Measurements from ENCODE around the gene SERINC4.
"Not testable (repeated sequence)": the region's sequence is repeated elsewhere in the genome, so short reads cannot be mapped to it uniquely, and the experiment has no call there.

The SERINC4 gene

DNA sequence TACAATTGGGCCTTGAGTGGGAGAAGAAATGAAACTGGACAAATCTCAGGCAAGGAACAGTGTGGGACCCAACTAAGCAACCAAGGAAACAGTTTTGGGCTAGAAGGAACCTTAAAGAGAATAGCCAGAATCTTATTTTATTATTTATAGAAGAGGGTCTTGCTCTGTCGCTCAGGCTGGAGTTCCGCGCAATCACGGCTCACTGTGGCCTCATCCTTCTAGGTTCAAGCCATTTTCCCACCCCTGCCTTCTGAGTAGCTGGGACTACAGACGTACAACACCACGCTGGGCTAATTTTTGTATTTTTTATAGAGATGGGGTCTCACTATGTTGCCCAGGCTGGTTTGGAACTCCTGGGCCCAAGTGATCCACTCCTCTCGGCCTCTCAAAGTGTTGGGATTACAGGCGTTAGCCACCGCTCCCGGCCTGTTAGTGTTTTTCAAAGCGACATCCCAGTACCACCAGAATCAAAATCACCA is 26.0 kb upstream of the SERINC4 start:
- TF ChIP-seq, protein P1, sequence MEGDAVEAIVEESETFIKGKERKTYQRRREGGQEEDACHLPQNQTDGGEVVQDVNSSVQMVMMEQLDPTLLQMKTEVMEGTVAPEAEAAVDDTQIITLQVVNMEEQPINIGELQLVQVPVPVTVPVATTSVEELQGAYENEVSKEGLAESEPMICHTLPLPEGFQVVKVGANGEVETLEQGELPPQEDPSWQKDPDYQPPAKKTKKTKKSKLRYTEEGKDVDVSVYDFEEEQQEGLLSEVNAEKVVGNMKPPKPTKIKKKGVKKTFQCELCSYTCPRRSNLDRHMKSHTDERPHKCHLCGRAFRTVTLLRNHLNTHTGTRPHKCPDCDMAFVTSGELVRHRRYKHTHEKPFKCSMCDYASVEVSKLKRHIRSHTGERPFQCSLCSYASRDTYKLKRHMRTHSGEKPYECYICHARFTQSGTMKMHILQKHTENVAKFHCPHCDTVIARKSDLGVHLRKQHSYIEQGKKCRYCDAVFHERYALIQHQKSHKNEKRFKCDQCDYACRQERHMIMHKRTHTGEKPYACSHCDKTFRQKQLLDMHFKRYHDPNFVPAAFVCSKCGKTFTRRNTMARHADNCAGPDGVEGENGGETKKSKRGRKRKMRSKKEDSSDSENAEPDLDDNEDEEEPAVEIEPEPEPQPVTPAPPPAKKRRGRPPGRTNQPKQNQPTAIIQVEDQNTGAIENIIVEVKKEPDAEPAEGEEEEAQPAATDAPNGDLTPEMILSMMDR (IDR thresholded peaks at IDR 0.05; ENCODE audit: low read depth, low read length): no peak
- H3K4me3 ChIP-seq (ENCODE audit: low read depth, low read length): peak overlapping the region; percentile 58
- no peak for DNase-seq (ENCODE audit: low read depth, low spot score)
- in situ Hi-C loops (cut with HindIII; ENCODE audit: low sequenced_read_pairs): no loop called here

DNA sequence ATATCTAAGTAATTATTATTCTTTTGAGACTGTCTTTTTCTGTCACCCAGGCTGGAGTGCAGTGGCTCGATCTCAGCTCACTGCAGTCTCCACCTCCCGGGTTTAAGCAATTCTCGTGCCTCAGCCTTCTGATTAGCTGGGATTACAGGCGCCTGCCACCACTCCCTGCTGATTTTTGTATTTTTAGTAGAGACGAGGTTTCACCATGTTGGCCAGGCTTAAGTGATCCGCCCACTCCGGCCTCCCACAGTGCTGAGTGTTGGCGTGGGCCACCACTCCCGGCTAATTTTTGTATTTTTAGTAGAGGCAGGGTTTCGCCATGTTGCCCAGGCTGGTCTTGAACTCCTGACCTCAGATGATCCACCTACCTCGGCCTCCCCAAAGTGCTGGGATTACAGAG is 25.3 kb upstream of the SERINC4 start:
- H3K4me3 ChIP-seq (ENCODE audit: low read depth, low read length); in situ Hi-C loops (cut with HindIII; ENCODE audit: low sequenced_read_pairs); DNase-seq (ENCODE audit: low read depth, low spot score): not testable (repeated sequence)

DNA sequence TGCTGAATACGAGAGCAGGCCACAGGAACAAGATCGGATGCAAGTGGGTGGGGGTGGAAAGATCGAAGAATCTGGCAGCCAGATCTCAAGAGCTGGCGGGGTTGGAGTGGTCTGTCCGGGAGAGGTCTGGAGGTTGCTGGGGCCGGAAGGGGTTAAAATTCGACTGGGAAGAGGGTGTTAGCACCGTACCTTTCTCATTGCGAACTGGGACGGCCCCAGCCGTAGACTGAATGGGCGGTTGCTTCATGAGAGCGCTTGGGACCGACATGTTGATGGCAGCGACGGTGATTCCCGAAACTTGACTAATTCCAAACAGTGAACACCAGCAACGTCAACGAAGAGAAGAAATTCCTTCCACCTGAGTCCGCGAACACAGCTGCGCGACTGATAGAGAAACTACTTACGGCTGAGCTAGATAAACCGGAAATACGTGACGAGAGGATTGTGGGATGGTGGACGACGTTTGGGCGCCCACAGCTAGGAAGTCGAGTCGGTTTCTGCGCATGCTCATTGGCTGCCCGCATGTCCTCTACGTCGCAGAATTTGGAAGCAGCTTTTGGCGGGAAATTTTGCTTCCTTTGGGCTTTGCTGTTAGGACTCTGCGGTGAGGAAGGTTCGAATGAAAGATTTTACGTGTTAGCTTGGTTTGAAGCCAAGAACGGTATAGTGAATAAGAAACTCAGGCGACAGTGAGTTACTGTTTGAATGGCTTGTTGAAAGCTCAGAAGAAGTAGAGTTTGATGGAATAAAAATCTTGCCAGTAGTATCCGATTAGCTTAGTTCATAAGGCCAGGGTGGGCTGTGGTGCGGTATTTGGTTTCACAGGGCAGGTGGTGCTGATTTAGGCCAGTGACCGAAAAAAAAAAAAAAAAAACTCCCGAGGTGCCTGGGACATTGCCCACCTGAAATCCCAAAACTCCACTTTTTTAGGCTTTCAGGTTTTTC is 24.6 kb upstream of the SERINC4 start, which contains the start of gene MFAP1:
MFAP1 (minus strand) TSS at position 389 of the 945 bp plus-strand sequence; CDS start at position 268, 121 bp downstream.
- in situ Hi-C loops (cut with HindIII; ENCODE audit: low sequenced_read_pairs): no loop called here
- H3K4me3 ChIP-seq (ENCODE audit: low read depth, low read length): peak within 1 kb of the TSS; percentile 77
- peak; percentile 97 for DNase-seq (ENCODE audit: low read depth, low spot score)
- TF ChIP-seq, protein P1 (IDR thresholded peaks at IDR 0.05; ENCODE audit: low read depth, low read length): no peak

DNA sequence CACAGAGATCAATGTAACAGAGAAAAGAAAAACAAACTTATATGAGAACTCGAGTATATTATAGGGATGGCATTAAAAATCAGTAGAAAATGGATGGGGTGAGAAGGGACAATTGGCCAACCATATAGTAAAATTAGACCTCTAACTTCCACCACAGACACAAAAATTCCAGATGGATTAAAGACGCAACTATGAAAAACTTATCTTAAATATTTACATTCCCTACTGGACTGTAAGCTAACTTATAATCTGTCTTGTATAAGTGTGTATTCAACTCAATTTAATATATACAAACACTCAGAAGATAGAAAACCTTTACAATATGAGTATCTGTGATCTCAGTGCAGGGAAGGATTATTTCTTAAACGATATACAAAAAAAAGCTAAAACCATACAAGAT is 21.5 kb upstream of the SERINC4 start:
- in situ Hi-C loops (cut with HindIII; ENCODE audit: low sequenced_read_pairs): no loop called here
- no peak for DNase-seq (ENCODE audit: low read depth, low spot score)
- TF ChIP-seq, protein P1 (IDR thresholded peaks at IDR 0.05; ENCODE audit: low read depth, low read length): no peak
- no peak overlapping the region for H3K4me3 ChIP-seq (ENCODE audit: low read depth, low read length)

DNA sequence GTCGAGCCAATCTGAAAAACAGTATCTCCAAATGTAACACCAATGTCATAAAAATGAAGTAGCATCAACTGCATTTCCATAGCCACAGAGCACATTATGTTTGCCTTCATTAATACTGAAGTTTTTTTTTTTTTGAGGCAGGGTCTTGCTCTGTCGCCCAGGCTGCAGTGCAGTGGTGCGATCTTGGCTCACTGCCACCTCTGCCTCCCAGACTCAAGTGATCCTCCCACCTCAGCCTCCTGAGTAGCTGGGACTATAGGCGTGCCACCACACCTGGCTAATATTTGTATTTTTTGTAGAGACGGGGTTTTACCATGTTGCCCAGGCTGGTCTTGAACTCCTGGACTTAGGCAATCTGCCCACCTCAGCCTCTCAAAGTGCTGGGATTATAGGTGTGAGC is 15.0 kb upstream of the SERINC4 start:
- in situ Hi-C loops (cut with HindIII; ENCODE audit: low sequenced_read_pairs); DNase-seq (ENCODE audit: low read depth, low spot score); H3K4me3 ChIP-seq (ENCODE audit: low read depth, low read length): not testable (repeated sequence)

DNA sequence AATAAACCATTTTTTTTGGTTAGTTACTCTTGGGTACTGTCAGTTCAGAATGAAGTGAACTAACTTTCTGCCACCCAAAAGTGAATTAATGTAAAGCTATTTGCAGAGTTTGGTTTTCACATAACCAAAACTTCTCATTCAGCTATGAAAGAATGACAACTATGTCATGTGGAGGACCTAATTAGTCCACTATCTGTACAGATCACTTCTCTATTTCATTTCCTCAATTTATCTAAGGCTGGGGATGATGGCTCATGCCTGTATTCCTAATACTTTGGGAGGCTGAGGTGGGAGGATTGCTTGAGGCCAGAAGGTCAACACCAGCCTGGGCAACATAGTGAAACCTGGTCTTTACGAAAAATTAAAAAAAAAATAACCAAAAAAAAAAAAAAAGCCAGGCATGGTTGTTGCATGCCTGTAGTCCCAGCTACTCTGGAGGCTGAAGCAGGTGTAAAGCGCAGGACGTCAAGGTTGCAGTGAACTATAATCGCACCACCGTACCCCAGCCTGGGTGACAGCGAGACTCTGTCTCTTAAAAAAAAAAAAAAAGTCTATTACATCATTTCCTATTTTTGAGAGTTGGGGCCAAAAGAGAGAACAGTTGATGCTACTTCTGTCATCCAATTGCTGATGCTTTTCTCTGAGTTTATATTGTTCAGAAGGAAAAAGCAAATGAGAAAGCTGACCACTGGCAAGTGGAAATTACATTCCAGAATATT is 9.1 kb upstream of the SERINC4 start:
- in situ Hi-C loops (cut with HindIII; ENCODE audit: low sequenced_read_pairs): no loop called here

DNA sequence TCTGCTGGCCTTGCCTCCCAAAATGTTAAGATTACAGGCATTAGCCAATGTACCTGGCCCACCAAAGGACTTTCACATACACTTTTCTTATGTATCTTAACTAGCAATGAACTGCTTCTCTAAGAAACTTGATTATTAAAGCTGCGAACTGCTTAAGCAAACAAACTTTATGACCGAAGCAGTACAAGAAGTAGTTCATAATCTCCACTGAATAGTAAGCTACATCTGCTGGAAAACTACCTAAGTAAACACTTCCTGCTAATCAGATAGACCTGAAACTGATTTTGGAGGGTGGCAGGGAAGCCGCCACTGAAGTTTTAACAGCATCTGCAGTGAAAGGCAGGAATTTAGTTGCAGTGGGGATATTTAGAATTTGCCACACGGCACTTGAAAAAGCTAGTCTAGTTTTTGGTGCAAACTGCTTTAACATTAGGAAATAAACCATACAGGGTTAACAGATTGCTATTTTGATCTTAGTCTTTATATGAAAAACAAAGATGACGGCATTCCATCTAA is 8.5 kb upstream of the SERINC4 start:
- no peak overlapping the region for H3K4me3 ChIP-seq (ENCODE audit: low read depth, low read length)
- TF ChIP-seq, protein P1 (IDR thresholded peaks at IDR 0.05; ENCODE audit: low read depth, low read length): no peak
- DNase-seq (ENCODE audit: low read depth, low spot score): no peak
- in situ Hi-C loops (cut with HindIII; ENCODE audit: low sequenced_read_pairs): no loop called here

More for the DNA sequence above, 9.1 kb upstream of the SERINC4 start:
- H3K4me3 ChIP-seq (ENCODE audit: low read depth, low read length): no peak overlapping the region
- DNase-seq (ENCODE audit: low read depth, low spot score): no peak
- TF ChIP-seq, protein P1 (IDR thresholded peaks at IDR 0.05; ENCODE audit: low read depth, low read length): no peak

DNA sequence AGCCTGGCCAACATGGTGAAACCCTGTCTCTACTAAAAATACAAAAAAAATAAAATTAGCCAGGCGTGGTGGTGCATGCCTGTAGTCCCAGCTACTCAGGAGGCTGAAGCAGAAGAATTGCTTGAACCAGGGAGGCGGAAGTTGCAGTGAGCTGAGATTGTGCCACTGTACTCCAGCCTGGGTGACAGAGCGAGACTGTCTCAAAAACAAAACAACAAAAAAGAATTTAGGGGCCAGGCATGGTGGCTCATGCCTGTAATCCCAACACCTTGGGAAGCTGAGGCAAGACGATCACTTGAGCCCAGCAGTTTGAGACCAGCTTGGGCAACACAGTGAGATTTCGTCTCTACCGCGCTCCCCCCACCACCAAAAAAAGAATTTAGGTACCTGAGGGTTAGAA is 2.7 kb upstream of the SERINC4 start:
- H3K4me3 ChIP-seq (ENCODE audit: low read depth, low read length); DNase-seq (ENCODE audit: low read depth, low spot score); in situ Hi-C loops (cut with HindIII; ENCODE audit: low sequenced_read_pairs): not testable (repeated sequence)
